ENCODE results near the gene ERN1.

ERN1 gene

GRCh38 chr17:64056269-64057005 is 73.5 kb downstream of the ERN1 start:
- DNase-seq, result peak; percentile 19

- DNase-seq, result no peak
These were observed 74.5 kb downstream of the ERN1 start for GRCh38 chr17:64055183-64056142.

- no peak for DNase-seq
These were observed 75.6 kb downstream of the ERN1 start for GRCh38 chr17:64054304-64054703.

- no peak for DNase-seq
These were observed 76.8 kb downstream of the ERN1 start for GRCh38 chr17:64053101-64053500.

- no peak for DNase-seq
These were observed 78.8 kb downstream of the ERN1 start for GRCh38 chr17:64051153-64051552.

- DNase-seq, result no peak
These were observed 81.1 kb downstream of the ERN1 start for GRCh38 chr17:64048805-64049204.

GRCh38 chr17:64045176-64045575 is 84.8 kb downstream of the ERN1 start:
- DNase-seq, result no peak

GRCh38 chr17:64042700-64043485 is 87.1 kb downstream of the ERN1 start:
- DNase-seq, result no peak

- no peak for DNase-seq
These were observed 88.0 kb downstream of the ERN1 start for GRCh38 chr17:64041912-64042311.

GRCh38 chr17:64040206-64040605 is 89.7 kb downstream of the ERN1 start:
- no peak for DNase-seq

- no peak for DNase-seq
These were observed 90.9 kb downstream of the ERN1 start for GRCh38 chr17:64039106-64039400.

- DNase-seq, result no peak
These were observed 91.4 kb downstream of the ERN1 start for GRCh38 chr17:64038331-64039105.

GRCh38 chr17:64037802-64038201 is 92.1 kb downstream of the ERN1 start:
- DNase-seq, result no peak

- no peak for DNase-seq
These were observed 92.8 kb downstream of the ERN1 start for GRCh38 chr17:64037180-64037579.

GRCh38 chr17:64036198-64036922 is 93.6 kb downstream of the ERN1 start:
- no peak for DNase-seq

GRCh38 chr17:64032081-64032480 is 97.9 kb downstream of the ERN1 start:
- DNase-seq, result no peak

- DNase-seq, result peak; percentile 33
These were observed 101.0 kb downstream of the ERN1 start for GRCh38 chr17:64028874-64029464.

- DNase-seq, result peak; percentile 88
These were observed 104.1 kb downstream of the ERN1 start for GRCh38 chr17:64025732-64026294.

- DNase-seq, result no peak
These were observed 104.9 kb downstream of the ERN1 start for GRCh38 chr17:64024781-64025731.

- DNase-seq, result no peak
These were observed 105.7 kb downstream of the ERN1 start for GRCh38 chr17:64024215-64024654.
